Measurements from ENCODE around the gene SYNE2. TPM values are rescaled to one million over a fixed set of nuclear protein-coding genes. Genes with fewer than 3 reads are reported as not detected.

The SYNE2 gene
- total and polyA plus RNA-seq, 2 of the 8 experiments (the other 6 are each of a cell fraction or from before 2014, with no cell fraction given) = 32.6 to 46.1 TPM

- TF ChIP-seq TAF7 (optimal IDR thresholded peaks at IDR 0.05; ENCODE audit: borderline replicate concordance, low read depth, low read length) (peak; percentile 71), SP4 (IDR thresholded peaks at IDR 0.05; ENCODE audit: low read length) (no peak), TBP (IDR thresholded peaks at IDR 0.05; ENCODE audit: low read depth, low read length) (peak; percentile 7; the same call in 1 of the 2 replicates), POLR2A (IDR thresholded peaks at IDR 0.05; ENCODE audit: control extremely low read depth in 1 of 2, low read depth in 2 of 2, low read length in 2 of 2) (peak; percentile 18 to 65; a peak in 2 of 3 replicates), EZH2 (IDR thresholded peaks at IDR 0.05; ENCODE audit: low read depth, low read length, severe bottlenecking) (peak; percentile 9), SP1 (IDR thresholded peaks at IDR 0.05; ENCODE audit: low read depth, low read length) (no peak), SIN3A (conservative IDR thresholded peaks at IDR 0.05 in 1 of 2, IDR thresholded peaks at IDR 0.05 in 1 of 2; ENCODE audit: low read depth in 1 of 2, low read length in 2 of 2) (peak in 1 of 2 experiments; percentile 43; a peak in 1 of 4 replicates), GTF2F1 (IDR thresholded peaks at IDR 0.05; ENCODE audit: borderline replicate concordance, low read depth, low read length) (no peak), E2F6 (IDR thresholded peaks at IDR 0.05) (peak; percentile 43; the same call in 1 of the 2 replicates), RAD21 (IDR thresholded peaks at IDR 0.05 in 1 of 2, conservative IDR thresholded peaks at IDR 0.05 in 1 of 2; ENCODE audit: low read depth in 2 of 2, low read length in 2 of 2) (peak; percentile 6 to 43; a peak in 2 of 4 replicates), CTCF (IDR thresholded peaks at IDR 0.05; ENCODE audit: control extremely low read depth in 1 of 3, insufficient read depth in 1 of 3, low read depth in 1 of 3, low read length in 3 of 3) (peak in 2 of 3 experiments; percentile 17 to 21; a peak in 2 of 4 replicates), KDM4A (IDR thresholded peaks at IDR 0.05; ENCODE audit: low read depth, low read length, severe bottlenecking) (peak; percentile 68), RBBP5 (IDR thresholded peaks at IDR 0.05; ENCODE audit: borderline replicate concordance, low read depth, low read length) (no peak), EP300 (IDR thresholded peaks at IDR 0.05; ENCODE audit: borderline replicate concordance in 1 of 2, low read depth in 2 of 2, low read length in 2 of 2) (no peak), ASH2L (IDR thresholded peaks at IDR 0.05; ENCODE audit: low read length) (no peak), KDM5A (IDR thresholded peaks at IDR 0.05; ENCODE audit: low read length) (no peak), PHF8 (conservative IDR thresholded peaks at IDR 0.05; ENCODE audit: low read depth, low read length) (peak; percentile 46), TAF1 (IDR thresholded peaks at IDR 0.05; ENCODE audit: low read depth, low read length) (peak; percentile 66)
Measured at GRCh38 chr14:63852817-63853731, at the start of gene SYNE2 (continued).

All from H1 (cell line).